ENCODE data around the gene ITGBL1. TPM values are rescaled to one million over a fixed set of nuclear protein-coding genes. Genes with fewer than 3 reads are reported as not detected.

ITGBL1 gene
- total RNA-seq, 4 donors from 2014 or later: 1.3 to 3.5 (median 2.4) TPM

GRCh38 chr13:101416181-101417042 lies 36.1 kb upstream of the ITGBL1 start, which contains the start of gene NALCN:
TSS of gene NALCN (minus strand) at chr13:101416508. CDS start at chr13:101399126, 17,382 bp downstream.
- no peak for DNase-seq (ENCODE audit: low spot score)
- no peak for TF ChIP-seq CTCF (IDR thresholded peaks at IDR 0.05)
- peak; percentile 60 for ATAC-seq (ENCODE audit: low FRiP score)

- no peak for ATAC-seq (ENCODE audit: low FRiP score)
Observed at GRCh38 chr13:101417043-101417406, 35.5 kb upstream of the ITGBL1 start.

GRCh38 chr13:101417501-101417900 lies 35.0 kb upstream of the ITGBL1 start:
- TF ChIP-seq CTCF (IDR thresholded peaks at IDR 0.05): no peak
- no peak for DNase-seq (ENCODE audit: low spot score)
- ATAC-seq (ENCODE audit: low FRiP score): no peak

More at GRCh38 chr13:101417043-101417406, 35.5 kb upstream of the ITGBL1 start:
- TF ChIP-seq CTCF (IDR thresholded peaks at IDR 0.05): no peak
- no peak for DNase-seq (ENCODE audit: low spot score)

- no peak for TF ChIP-seq CTCF (IDR thresholded peaks at IDR 0.05)
- ATAC-seq (ENCODE audit: low FRiP score): no peak
- DNase-seq (ENCODE audit: low spot score): no peak
Observed at GRCh38 chr13:101423872-101424271, 28.6 kb upstream of the ITGBL1 start.

- no peak for ATAC-seq (ENCODE audit: low FRiP score)
- no peak for TF ChIP-seq CTCF (IDR thresholded peaks at IDR 0.05)
Observed at GRCh38 chr13:101424381-101425155, 27.9 kb upstream of the ITGBL1 start.

GRCh38 chr13:101425156-101425471 lies 27.4 kb upstream of the ITGBL1 start:
- no peak for TF ChIP-seq CTCF (IDR thresholded peaks at IDR 0.05)
- DNase-seq (ENCODE audit: low spot score): no peak
- ATAC-seq (ENCODE audit: low FRiP score): no peak

More at GRCh38 chr13:101424381-101425155, 27.9 kb upstream of the ITGBL1 start:
- DNase-seq (ENCODE audit: low spot score): no peak
